ENCODE results near the gene INTS12.
"Not testable (repeated sequence)": the region's sequence is repeated elsewhere in the genome, so short reads cannot be mapped to it uniquely, and the experiment has no call there.

GRCh38 chr4:105695832-105696231 is 12.7 kb downstream of the INTS12 start:
- TF ChIP-seq SUZ12 (IDR thresholded peaks at IDR 0.05); HDGF (IDR thresholded peaks at IDR 0.05; ENCODE audit: borderline replicate concordance); FOXA1 (IDR thresholded peaks at IDR 0.05); FOXK2 (IDR thresholded peaks at IDR 0.05); PKNOX1 (IDR thresholded peaks at IDR 0.05); BHLHE40 (IDR thresholded peaks at IDR 0.05; ENCODE audit: borderline replicate concordance); TARDBP (IDR thresholded peaks at IDR 0.05); FOXM1 (IDR thresholded peaks at IDR 0.05; ENCODE audit: borderline replicate concordance); LEF1 (IDR thresholded peaks at IDR 0.05; ENCODE audit: borderline replicate concordance): not testable (repeated sequence)

Data from HEK293T (cell line).